GM18511 (cell line): ENCODE data around the gene MYO16.
"Not testable (repeated sequence)": the region's sequence is repeated elsewhere in the genome, so short reads cannot be mapped to it uniquely, and the experiment has no call there.

Experiments
- ATAC-seq: cut with Tn5 transposase; IDR thresholded peaks from one replicate; pipeline ENCODE4 v1.9.1; 2021; ENCODE audit warnings: mild to moderate bottlenecking, moderate library complexity; ENCODE audit not compliant: unreplicated experiment

Gene MYO16

DNA sequence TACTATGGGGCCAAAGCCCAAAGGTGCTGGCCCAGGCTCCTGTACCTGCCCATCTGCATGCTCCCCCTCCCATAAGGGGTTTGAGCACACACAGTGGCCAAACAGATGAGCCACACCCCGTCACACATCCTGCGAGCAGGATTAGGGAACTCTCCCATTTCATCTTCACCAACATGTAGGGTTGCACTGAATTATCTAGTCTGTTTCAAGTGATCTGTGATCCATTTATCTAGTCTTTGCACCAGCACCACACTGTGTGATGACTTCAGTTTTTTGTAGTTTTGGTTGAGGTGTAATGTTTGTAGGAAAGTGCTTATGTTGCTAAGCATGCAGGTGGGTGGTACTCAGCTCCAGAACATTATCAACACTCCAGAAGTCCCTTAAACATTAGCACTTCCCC lies 249.3 kb downstream of the MYO16 start:
- no peak for ATAC-seq

DNA sequence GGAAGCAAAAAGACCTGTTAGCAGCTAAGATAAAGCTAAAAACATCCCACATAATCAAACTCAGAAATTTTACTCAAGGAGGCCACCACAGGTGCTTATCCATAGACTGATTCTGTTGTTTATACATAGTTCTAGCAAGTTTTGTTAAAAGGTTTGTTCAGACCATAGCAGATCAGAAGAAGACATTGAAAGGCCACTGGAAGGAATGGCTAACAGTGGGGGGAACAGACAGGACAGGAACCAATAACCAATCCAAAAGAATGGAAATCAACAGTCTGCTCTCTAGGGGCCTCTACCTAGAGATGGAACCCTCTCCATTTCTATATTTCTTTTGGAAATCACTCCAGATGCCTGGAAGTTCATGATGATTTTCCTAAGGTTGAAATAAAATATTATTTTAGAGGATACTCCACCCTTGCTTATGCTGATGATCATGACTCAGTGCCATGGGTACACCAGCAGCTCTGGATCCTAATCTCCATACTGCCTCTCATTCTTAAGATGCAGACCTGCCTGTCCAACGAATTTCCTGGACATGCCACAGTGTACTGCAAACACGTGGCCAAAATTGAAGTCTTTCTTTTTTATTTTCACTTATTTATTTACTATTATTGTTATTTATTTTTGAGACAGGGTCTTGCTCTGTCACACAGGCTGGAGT lies 260.0 kb downstream of the MYO16 start:
- no peak for ATAC-seq

DNA sequence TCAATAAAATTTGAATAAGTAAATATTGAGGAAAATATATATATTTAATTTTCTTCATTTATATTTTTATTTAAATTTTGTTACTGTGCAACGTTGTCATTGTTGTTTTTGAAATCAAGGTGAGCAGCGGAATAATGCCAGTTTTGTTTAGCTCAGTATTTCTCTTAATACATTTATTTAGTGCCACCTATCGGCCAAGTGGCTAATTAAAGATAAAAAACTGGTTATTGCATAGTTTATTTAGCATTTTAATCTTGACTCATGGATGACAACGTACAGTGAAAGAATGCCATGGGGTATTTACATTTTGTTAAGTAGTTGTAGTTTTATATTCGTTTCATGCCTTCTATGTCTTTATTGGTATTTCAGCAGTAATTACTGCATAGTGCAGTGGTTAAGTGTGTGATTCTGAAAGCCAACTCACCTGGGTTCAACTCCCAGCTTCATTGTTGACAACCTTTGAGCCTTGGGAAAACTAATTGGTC lies 265.9 kb downstream of the MYO16 start:
- no peak for ATAC-seq

DNA sequence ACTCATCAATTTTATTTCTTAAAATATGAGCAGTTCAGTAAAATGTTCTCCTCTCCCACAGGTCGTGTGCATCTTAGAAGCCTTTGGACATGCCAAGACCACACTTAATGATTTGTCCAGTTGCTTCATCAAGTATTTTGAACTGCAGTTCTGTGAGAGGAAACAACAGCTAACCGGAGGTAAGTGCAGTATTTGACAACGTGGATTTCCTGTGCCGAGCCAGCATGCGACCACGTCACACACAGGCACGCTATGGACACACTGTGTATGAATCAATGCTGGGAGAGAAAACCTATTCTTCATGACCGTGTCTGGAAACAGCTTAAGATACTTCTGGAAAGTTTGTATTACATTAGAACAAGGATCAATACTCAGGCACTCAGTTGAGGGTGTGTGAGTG lies 268.5 kb downstream of the MYO16 start:
- ATAC-seq = peak; percentile 60

DNA sequence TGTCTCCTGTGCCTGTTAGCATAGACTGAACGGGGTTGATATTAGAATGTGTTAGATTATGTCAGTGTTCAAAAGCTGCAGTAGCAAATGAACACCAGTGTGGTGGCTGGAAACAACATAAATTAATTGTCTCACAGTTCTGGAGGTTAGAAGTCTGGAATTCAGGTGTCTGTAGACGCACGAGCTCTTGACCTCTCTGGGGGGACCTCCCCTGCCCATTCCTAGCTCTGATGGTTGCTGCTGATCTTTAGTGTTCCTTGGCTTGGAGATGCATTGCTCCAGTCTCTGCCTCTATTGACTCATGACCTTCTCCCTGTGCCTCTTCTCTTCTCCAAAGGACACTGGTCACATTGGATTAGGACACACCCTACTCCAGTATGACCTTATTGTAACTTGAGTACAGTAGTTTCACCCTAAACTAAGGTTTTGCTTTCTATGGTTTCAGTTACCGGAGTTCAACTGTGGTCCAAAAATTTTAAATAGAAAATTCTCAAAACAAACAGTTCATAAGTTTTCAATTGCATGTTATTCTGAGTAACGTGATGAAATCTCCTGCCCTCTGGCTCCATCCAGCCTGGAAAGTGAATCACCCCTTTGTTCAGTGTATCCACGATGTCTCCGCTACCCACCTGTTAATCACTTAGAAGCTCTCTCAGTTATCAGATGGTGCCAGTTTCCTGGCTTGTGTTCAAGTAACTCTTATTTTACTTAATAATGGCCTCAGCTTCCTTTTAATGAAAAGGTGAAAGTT lies 273.2 kb downstream of the MYO16 start:
- ATAC-seq = no peak

DNA sequence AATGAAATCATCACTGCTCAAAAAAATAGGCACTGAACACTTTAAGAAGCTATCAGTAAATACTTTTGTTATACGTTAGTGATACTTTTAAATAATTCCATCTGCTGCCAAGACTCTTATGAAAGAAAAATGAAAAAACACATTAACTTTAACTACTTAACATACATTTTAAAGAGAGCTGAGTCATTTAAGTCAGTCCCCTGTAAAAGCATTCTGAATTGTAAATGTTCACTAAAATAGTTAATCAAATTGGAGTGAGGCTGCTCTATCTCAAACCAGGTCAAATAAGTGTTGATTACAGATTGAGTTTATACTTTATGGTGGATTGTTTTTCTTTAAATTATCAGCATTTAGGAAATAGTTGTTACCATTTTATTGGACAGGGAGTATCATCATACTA lies 274.2 kb downstream of the MYO16 start:
- ATAC-seq = no peak

DNA sequence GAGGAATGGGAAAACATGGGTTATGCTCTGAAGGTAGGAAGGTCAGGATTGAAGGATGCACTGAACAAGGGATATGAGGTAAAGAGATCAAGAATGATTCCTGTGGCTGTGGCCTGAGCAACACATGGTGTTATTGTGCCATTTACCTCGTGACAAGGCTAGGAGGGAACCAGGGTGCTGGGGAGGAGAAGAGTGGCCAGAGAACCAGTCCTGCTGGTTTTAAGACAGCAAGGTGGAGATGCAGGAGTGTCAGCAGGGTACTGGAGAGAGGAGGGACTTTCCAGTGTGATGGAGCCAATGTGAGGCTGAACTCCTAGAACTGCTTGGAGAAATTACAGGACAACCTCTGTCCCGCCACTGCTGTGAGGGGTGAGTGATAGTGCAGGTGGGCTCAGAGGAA lies 282.4 kb downstream of the MYO16 start:
- ATAC-seq = no peak

DNA sequence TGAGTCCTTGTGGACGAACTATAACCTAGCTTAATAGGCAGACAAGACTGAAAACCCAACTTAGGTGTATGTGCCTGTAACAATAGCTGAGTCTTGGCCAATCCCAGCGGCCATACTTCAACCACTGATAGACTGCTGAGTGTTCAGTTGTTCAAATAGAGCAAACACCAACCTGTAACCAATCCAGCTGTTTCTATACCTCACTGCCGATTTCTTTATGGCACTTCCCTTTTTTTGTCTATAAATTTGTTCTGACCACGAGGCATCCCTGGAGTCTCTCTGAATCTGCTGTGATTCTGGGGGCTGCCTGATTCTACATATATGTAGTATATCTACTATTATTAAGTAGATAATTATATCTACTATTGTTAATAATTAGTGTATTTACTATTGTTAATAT lies 284.3 kb downstream of the MYO16 start:
- ATAC-seq = not testable (repeated sequence)

DNA sequence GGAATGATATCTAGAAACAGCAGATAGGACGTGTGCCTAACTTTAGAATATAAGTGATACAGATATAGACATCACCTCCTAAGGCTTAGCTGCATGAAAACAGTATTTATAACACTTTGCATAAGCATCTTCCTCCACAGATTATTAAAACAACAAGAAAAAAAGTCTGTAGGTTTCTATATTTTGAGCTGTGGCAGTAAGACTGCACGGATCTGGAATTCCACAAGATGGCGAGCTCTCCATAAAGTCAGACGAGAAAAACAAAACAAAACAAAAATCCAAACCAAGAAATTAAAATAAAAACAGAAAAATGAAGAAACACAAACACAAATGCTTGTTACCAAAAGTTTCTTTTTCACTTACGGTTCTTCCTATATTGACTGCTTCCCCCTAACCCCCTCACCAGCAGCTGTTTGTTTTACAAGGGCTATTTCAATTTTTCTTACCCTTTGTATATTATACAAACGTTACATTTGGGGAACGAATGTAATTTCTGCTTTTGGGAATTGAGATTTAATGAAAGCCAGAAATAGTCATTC lies 285.8 kb downstream of the MYO16 start:
- ATAC-seq = peak; percentile 32

DNA sequence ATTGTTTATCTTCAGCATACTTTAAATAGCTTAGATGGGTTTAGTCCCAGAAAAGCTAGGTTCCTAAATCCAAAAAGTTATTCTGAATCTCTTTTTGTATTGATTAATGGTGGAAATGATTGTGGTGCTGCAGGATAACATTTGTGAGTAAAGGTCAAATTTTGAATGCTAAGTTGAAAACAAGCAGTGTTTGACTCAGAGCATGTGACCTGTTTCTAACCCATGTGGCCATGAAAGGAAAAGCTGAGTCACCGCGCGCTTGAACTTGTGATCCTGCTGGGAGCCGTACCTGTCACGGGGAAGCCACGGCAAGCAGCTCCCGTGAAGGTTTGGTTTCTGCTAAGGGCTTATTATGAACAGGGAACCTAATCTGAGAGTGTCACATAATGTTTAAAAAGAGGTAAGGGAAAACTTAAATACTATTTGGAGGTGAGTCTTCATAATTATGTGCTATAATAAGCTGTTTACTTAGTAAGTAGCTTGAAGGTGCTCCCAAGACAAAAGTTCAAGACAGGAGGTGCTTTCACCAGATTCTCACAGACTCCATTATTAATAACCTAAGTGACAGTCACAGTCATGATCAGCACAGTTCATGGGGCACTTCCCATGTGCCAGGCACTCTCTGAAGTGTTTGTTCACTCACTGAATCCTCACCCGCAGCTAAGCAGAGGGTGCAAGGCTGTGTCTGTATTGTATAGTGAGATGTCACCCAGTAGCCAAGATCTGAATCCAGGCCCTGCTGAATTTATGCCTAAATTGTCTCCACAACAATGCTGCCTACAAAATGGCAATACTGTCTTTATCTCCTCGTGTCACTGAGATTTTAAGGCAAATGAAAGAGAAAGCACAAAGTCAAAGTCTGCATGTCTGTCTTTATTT lies 286.5 kb downstream of the MYO16 start:
- ATAC-seq = peak; percentile 95

DNA sequence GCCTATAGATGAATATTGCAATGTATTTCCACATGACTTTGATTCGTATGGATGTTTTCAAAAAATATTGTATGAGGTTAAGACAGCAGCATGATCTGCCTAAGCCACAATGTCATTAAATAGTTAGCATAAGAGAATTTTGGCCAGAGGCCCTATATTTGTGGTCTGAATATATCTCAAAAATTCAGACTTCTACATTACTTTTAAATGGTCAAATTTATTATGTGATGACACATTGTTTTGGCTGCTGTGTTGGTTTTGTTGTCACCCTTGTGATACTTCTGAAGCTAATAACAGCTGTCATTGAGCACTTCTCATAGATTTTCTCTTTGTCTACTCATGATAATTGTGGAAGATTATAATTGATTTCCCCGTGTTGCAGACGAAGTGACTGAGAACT lies 288.2 kb downstream of the MYO16 start:
- no peak for ATAC-seq

DNA sequence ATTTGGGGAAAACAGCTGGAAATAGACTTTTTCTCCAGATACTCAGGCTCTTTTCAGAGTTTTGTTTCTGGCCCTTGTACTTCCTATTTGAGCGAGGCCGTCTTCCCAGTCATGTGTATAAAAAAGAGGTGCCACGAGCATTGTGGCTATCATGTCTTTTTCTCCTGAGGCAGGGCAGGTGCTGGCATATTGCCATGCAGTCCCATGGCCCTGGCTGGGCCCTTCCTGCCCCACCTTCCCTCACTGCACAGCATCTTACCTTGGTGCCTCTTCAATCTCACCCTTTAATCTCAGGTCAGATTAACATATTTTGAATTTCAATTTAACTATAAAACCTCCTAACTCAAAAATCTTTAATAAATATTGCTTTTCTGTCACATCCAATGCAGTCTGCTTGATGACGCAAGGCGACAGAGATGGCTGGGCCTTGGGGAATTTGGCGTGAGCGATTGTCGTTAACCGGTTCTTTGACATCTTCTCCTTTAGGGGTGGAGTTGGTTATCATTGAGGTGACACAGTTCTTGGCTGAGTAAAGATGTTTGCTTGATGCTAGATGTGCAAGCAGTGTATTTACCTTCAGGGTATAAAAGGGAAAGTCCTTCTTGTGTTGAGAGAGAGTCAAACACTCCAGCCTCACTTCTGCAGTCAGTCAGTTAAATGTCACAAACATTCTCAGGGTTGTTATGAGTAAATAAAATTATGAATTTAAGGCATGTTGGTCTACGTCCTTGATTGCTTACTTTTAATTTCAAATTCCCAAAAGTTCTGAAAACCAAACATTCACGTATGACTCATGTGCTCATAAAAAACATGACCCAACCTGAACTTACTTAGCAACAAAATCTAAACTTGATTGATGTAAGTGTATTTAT lies 289.9 kb downstream of the MYO16 start:
- no peak for ATAC-seq

DNA sequence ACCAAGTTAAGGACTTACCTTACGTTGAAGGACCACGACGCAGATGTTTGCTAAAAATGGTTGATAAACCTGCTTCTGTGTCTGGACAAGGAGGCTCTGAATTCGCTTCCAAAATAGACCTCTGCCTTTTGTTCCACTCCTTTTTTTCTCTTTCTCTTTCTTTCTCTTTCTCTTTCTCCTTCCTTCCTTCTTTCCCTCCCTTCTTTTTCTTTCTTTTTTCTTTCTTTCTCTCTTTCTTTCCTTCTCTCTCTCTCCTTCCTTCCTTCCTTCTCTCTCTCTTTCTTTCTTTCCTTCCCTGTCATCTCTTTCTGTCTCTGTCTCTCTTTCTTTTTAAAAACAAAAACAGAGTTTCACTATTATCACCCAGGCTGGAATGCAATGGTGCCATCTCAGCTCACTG lies 290.7 kb downstream of the MYO16 start:
- ATAC-seq = no peak

DNA sequence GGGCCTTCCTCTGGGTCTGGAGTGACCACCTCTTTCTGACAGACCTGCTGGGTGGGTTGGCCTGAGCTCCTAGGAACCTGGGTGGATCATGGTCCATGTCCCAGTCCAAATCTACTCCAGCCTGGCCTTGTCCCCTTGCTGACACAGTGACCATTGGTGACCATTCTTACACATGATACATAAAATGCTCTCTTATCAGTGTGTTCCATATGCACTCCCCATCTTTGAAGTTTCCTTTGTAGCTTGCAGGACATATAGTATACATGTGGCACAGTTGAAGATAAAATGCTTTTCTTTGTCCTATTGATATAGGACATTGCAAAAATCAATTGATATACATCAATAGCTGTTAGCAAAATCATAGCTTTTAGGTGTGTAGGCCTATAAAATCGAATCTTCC lies 291.8 kb downstream of the MYO16 start:
- no peak for ATAC-seq

DNA sequence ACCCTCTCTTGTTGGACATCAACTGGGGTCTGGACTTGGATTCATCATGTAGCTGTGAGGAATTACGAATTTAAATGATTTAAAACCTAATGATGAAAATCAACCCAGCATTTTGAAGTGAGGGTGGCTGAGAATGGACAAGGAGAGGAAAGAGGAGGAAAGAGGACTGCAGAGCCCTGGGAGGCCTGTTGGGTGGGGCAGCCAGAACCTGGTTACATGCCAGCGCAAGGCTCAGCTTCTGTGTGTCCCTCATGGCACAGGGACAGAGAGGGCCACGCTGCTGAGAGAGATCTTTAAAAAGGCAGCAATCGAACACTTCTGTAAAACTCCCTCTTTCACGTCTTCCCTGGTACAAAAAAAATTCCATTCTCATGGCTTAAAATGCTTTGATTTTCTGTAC lies 292.7 kb downstream of the MYO16 start:
- ATAC-seq = no peak

DNA sequence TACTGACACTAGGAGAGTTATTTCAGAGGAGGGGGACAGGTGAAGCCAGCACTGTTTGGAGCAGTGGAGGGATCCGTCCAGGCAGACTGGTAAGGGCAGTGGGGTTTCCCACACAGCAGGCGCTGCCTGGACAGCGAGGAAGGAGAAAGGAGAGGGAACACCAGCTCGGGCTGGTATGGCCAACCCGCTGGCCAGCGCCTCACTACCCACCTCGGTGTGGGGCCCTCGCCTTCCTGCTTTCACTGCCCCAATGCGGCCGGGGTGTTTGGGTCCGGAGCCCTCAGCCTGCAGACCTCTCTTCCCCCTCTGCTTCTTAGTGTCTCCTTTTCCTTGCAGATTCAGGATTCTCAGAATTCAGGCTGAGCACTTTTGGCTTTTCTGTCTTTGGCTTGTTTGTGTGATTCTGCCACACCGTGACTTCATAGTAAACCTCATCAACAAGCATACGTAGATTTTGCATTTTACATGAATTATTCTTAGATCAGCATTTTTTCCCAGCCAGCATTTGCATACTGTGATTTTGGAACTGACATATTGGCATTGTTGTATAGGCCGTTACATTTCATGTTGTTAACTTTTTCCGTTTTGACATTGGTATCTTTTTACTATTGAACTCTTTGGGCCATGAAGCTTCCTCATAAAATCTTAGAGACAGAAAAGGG lies 294.1 kb downstream of the MYO16 start:
- no peak for ATAC-seq

DNA sequence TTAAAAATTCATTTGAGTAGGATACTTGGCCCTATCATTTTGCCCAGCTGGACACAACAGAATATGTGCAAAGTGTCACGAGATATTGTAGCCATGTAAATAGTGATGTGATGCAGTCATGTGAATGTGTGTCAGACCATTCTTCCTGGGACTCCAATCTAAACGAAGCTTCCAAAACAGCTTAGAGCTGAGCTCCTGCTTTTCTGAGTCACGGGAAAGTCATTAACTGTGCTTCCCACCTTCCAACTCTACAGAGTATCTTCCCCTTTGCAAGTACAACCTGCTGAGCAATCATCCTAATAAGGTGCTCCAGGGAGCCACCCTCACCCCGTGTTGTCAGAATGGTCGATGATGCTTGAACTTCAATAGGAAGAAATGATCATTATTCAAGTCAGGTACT lies 294.7 kb downstream of the MYO16 start:
- ATAC-seq = no peak

DNA sequence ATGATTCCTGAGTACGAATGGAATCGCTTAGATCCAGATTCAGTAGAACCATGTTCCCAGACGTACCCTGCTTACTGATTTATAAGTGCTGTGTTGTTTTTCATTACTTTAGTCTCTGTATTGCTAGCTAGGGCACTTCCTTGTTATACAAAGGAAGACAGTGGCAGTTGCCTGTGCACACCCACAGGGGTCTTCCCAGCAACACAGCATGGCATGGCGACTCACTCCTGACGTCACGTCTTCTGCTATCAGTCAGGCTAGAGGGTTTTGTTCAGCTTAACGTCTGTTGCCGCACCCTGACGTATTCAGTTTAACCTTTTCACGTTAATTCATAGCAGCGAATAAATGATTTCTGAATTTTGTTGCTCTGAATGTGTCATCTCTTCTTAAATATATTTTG lies 295.1 kb downstream of the MYO16 start:
- ATAC-seq = no peak

DNA sequence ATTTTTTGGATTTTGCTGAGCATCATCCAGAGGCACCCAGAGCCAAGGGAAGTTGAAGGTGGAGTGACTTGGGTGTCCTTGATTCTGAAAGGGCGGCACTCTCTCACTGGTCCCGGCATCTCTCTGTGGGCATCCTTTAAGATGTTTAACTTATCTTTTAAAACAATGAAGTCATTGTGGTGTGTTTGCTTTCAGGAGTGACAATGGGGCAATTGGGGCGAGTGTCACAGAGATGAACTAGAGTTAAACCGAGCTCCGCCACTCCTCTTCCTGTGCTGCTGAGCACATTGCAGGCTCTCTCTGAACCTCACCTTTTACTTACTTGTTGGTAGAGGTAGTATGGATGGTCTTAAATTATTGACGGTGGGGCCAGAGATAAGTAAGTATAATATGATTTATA lies 295.7 kb downstream of the MYO16 start:
- no peak for ATAC-seq

DNA sequence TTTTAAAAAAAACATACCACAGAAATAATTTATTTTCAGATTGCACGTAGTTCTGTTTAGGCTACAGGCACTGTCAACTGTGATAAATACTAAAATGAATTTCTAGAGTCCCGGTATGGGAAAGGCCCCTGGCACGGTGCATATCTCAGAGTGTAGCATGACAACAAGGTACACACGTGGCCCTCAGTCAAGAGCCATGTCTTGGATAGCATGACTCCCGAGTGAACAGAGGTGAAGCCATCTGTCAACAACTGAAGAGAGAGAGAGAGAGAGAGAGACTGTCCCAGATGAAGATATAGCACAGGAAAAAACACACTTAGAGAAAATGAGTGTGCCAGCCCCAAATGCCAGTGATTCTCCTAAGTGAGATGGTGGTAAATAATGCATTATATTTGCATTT lies 297.5 kb downstream of the MYO16 start:
- no peak for ATAC-seq
